Bronchial epithelial cell (primary cell): ENCODE data around the gene TMPRSS4. TPM values are rescaled to one million over a fixed set of nuclear protein-coding genes. Genes with fewer than 3 reads are reported as not detected.

Experiments
- DNase-seq: peaks from one replicate; pipeline ENCODE4 v3.0.0-alpha.2; 2010; ENCODE audit warnings: low read depth
- FAIRE-seq: peaks from 2 replicates; lab custom pipeline; 2011; peaks lifted over from hg19 to GRCh38; lab: Jason Lieb, UNC
- H3K27me3 ChIP-seq: 2 replicates; pipeline ENCODE4 v1.5.1; 2011; ENCODE audit warnings: low read length; ENCODE audit not compliant: control insufficient read depth, insufficient read depth
- H3K36me3 ChIP-seq: 2 replicates; pipeline ENCODE4 v1.5.1; 2011; ENCODE audit warnings: low read length; ENCODE audit not compliant: control insufficient read depth, insufficient read depth
- H3K4me3 ChIP-seq: 2 replicates; pipeline ENCODE4 v1.5.1; 2011; ENCODE audit warnings: mild to moderate bottlenecking, low read depth, low read length, control low read depth
- CTCF ChIP-seq: IDR thresholded peaks from 2 replicates; pipeline ENCODE4 v1.5.1; 2011; ENCODE audit warnings: mild to moderate bottlenecking, moderate library complexity, low read length, control low read depth, inconsistent platforms; ENCODE audit not compliant: insufficient read depth, severe bottlenecking
- total RNA-seq: library from RNA; depleted of rRNA; stranded (reverse); fragments of >200 nt; gene quantifications from 2 replicates; pipeline ENCODE4 v1.2.1, GENCODE V29; 2014

TMPRSS4 gene
- total RNA-seq, 1 donor from 2014 or later = 42.4 TPM

DNA sequence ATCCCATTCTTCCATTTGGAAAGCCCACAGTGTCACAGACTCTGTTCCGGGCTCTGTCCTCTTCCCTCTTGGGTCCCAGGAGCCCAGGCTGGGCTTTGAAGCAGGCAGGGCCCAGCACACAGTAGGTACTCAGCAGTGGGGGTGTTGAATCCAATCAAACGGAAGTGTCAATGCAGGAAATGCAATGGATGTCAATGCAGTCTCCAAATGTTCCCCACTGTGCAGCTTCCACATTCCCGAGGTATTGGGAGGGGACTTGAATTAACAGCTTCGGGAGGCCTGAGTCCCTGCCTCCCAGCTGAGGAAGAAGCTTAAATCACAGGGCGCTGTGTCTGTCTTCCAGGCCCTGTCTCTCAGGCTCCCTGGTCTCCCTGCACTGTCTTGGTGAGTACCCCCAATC, 31.6 kb downstream of the TMPRSS4 start:
- no peak for TF ChIP-seq CTCF
- H3K36me3 ChIP-seq = peaks cover 3% of the 10 kb centered on the region
- FAIRE-seq = no peak
- DNase-seq = no peak
- no peaks in the 10 kb centered on the region for H3K27me3 ChIP-seq
- no peak overlapping the region for H3K4me3 ChIP-seq

GRCh38 chr11:118109231-118109630, 32.4 kb downstream of the TMPRSS4 start:
- Histone ChIP-seq H3K36me3 (peaks cover 3% of the 10 kb centered on the region), H3K27me3 (no peaks in the 10 kb centered on the region), H3K4me3 (no peak overlapping the region)
- TF ChIP-seq CTCF = no peak
- DNase-seq (peak; percentile 61), FAIRE-seq (no peak)

GRCh38 chr11:118111019-118111743, 34.3 kb downstream of the TMPRSS4 start:
- H3K4me3 ChIP-seq = no peak overlapping the region
- FAIRE-seq (no peak), DNase-seq (peak; percentile 74)
- TF ChIP-seq CTCF = no peak
- no peaks in the 10 kb centered on the region for H3K27me3 ChIP-seq
- peaks cover 3% of the 10 kb centered on the region for H3K36me3 ChIP-seq

GRCh38 chr11:118111744-118112035, 34.8 kb downstream of the TMPRSS4 start:
- Histone ChIP-seq H3K36me3 (peaks cover 3% of the 10 kb centered on the region), H3K4me3 (no peak overlapping the region), H3K27me3 (no peaks in the 10 kb centered on the region)
- FAIRE-seq (no peak), DNase-seq (no peak)
- no peak for TF ChIP-seq CTCF

DNA sequence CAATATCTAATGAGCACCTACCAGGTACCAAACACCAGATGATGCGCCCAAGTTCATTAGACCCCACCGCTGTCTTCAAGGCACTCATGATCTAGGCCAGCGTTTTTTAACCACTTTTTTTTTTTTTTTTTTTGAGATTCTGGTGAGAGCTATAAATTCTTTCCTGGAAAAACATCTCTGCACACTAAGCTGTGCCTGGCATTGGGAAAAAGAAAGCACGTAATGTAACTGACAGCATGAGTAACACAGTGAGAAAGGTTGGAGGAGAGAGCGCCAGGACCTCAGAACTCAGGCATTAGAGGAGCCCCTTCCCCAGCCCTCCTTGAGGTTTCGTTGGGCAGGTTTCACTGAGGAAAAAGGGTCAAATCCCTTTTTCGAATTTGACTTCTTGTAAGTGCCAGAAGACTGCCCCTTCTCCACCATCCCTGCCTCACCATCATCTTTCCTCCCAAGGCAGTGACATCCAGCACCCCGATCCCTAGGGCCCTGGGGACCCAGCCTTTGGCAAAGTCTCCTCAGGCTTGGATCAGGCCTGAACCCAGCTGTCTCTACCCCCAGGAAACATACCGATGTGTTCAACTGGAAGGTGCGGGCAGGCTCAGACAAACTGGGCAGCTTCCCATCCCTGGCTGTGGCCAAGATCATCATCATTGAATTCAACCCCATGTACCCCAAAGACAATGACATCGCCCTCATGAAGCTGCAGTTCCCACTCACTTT, 36.0 kb downstream of the TMPRSS4 start:
- H3K27me3 ChIP-seq = no peaks in the 10 kb centered on the region
- no peak for TF ChIP-seq CTCF
- FAIRE-seq (no peak), DNase-seq (no peak)
- peaks cover 6% of the 10 kb centered on the region for H3K36me3 ChIP-seq
- H3K4me3 ChIP-seq = no peak overlapping the region
